Measurements from ENCODE around the gene MB. TPM values are rescaled to one million over a fixed set of nuclear protein-coding genes. Genes with fewer than 3 reads are reported as not detected.

Gene MB
- total RNA-seq, 3 donors from 2014 or later = 2.1 to 17.2 (median 13.4) TPM

DNA sequence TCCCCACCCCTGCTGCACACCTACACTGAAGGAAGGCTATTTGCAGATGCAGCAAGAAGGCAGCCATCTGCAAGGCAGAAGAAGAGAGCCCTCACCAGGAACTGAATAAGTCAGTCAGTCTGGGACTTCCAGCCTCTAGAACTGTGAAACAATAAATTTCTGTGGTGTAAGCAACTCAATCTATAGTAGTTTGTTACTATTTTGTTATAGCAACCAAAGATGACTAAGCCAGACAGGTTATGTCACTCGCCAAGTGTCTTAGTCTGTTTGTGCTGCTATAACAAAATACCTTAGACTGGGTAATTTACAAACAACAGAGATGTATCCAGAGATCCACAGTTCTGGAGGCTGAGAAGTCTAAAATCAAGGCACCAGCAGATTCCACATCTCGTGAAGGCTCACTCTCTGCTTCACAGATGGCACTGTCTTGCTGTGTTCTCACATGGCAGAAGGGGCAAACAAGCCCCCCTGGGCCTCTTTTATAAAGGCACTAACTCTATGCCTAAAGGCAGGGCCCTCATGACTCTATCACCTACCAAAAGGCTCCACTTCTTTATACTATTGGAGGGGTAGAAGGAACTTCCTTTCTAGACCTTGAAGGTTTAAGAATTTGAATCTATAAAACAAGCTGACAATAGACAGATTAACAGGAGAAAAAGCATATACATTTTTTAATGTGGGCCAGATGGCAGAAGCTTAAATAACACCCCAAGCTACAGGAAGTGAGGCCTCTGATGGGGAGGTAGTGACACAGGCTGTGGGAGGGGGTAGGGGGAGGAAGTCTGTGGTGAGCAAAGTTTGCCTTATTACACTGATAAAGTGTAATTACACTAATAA is 43.4 kb upstream of the MB start:
- intact Hi-C loops (cut with DNase I, micrococcal nuclease) = no loop called here
- ATAC-seq (peak; percentile 94), DNase-seq (peak in 1 of 3 donors; percentile 65)

GRCh38 chr22:35657571-35658312 is 40.6 kb upstream of the MB start:
- ATAC-seq (no peak), DNase-seq (no peak)
- intact Hi-C loops (cut with DNase I, micrococcal nuclease) = no loop called here
- Histone ChIP-seq H3K4me1 (ENCODE audit: low read depth) (peaks cover 16% of the 10 kb centered on the region), H3K4me3 (no peak overlapping the region), H3K9me3 (no peaks in the 10 kb centered on the region), H3K36me3 (ENCODE audit: low read depth) (peaks cover 6% of the 10 kb centered on the region)
- TF ChIP-seq, protein P1, sequence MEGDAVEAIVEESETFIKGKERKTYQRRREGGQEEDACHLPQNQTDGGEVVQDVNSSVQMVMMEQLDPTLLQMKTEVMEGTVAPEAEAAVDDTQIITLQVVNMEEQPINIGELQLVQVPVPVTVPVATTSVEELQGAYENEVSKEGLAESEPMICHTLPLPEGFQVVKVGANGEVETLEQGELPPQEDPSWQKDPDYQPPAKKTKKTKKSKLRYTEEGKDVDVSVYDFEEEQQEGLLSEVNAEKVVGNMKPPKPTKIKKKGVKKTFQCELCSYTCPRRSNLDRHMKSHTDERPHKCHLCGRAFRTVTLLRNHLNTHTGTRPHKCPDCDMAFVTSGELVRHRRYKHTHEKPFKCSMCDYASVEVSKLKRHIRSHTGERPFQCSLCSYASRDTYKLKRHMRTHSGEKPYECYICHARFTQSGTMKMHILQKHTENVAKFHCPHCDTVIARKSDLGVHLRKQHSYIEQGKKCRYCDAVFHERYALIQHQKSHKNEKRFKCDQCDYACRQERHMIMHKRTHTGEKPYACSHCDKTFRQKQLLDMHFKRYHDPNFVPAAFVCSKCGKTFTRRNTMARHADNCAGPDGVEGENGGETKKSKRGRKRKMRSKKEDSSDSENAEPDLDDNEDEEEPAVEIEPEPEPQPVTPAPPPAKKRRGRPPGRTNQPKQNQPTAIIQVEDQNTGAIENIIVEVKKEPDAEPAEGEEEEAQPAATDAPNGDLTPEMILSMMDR (IDR thresholded peaks at IDR 0.05) = no peak

More for the DNA sequence above, 43.4 kb upstream of the MB start:
- TF ChIP-seq, protein P1 (IDR thresholded peaks at IDR 0.05) = no peak
- Histone ChIP-seq H3K4me1 (ENCODE audit: low read depth) (peaks cover 16% of the 10 kb centered on the region), H3K9me3 (no peaks in the 10 kb centered on the region), H3K36me3 (ENCODE audit: low read depth) (peaks cover 6% of the 10 kb centered on the region), H3K4me3 (no peak overlapping the region)

GRCh38 chr22:35656284-35656752 is 39.2 kb upstream of the MB start:
- DNase-seq = no peak
- ATAC-seq = no peak
- TF ChIP-seq, protein P1 (IDR thresholded peaks at IDR 0.05) = no peak
- intact Hi-C loops (cut with DNase I, micrococcal nuclease) = no loop called here
- Histone ChIP-seq H3K9me3 (no peaks in the 10 kb centered on the region), H3K4me1 (ENCODE audit: low read depth) (peaks cover 12% of the 10 kb centered on the region), H3K4me3 (no peak overlapping the region), H3K36me3 (ENCODE audit: low read depth) (peaks cover 6% of the 10 kb centered on the region)

DNA sequence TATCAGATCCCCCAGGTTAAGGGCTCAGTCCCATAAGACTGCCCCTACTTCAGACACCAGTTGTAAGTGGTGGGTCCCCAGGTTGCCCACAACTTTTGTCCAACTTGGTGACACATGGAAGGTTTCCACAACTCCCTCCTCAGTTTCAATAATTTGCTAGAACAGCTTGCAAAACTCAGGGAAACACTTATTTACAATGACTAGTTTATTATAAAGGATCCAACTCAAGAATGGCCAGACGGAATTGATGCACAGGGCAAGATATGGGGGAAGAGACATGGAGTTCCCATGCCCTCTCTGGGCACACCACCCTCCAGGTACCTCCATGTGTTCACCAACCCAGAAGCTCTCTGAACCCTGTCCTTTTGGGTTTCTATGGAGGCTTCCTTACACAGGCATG is 36.7 kb upstream of the MB start:
- DNase-seq (no peak), ATAC-seq (no peak)
- peaks cover 6% of the 10 kb centered on the region for H3K36me3 ChIP-seq (ENCODE audit: low read depth)
- TF ChIP-seq, protein P1 (IDR thresholded peaks at IDR 0.05) = no peak
- intact Hi-C loops (cut with DNase I, micrococcal nuclease) = no loop called here
- H3K4me1 ChIP-seq (ENCODE audit: low read depth) = peaks cover 10% of the 10 kb centered on the region
- no peak overlapping the region for H3K4me3 ChIP-seq
- peaks cover 2% of the 10 kb centered on the region for H3K9me3 ChIP-seq

DNA sequence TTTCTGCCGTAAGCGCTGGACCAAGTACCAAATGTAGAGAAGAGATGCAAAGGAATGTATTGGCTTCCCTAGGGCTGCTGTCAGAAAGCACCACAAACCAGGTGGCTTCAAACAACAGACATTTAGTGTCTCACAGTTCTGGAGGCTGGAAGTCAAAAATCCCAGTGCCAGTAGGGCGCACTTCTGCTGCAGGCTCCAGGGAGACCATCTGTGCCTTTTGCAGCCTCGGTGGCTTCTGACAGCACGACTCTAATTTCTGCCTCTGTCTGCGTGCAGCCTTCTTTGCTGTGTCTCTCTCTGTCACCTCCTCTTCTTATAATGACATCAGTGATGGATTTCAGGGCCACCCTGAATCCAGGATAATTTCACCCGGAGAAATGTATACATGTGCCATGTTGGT is 34.0 kb upstream of the MB start:
- intact Hi-C loops (cut with DNase I, micrococcal nuclease) = no loop called here
- ATAC-seq (no peak), DNase-seq (no peak)
- no peaks in the 10 kb centered on the region for H3K36me3 ChIP-seq (ENCODE audit: low read depth)
- peaks cover 2% of the 10 kb centered on the region for H3K9me3 ChIP-seq
- H3K4me1 ChIP-seq (ENCODE audit: low read depth) = peaks cover 16% of the 10 kb centered on the region
- TF ChIP-seq, protein P1 (IDR thresholded peaks at IDR 0.05) = no peak
- H3K4me3 ChIP-seq = no peak overlapping the region

All from mucosa of descending colon (tissue), 3 donors.